HepG2 (cell line): Measurements from ENCODE around the gene VPS4A. TPM values are rescaled to one million over a fixed set of nuclear protein-coding genes. Genes with fewer than 3 reads are reported as not detected.

Source experiments
- HCFC1 ChIP-seq: fragments of 150-350 bp; IDR thresholded peaks from 2 replicates; pipeline ENCODE4 v1.6.1; 2014; ENCODE audit warnings: low read depth, low read length
- MEIS2 ChIP-seq: sonication (generic); formaldehyde crosslinking; IDR thresholded peaks from 2 replicates; pipeline ENCODE4 v1.9.0; 2021; ENCODE audit warnings: mild to moderate bottlenecking, missing genetic modification reagents
- SIN3B ChIP-seq: fragments of 150-350 bp; IDR thresholded peaks from 2 replicates; pipeline ENCODE4 v1.6.1; 2014; ENCODE audit warnings: low read length
- SNAPC2 ChIP-seq: sonication (generic); formaldehyde crosslinking; IDR thresholded peaks from 2 replicates; pipeline ENCODE4 v1.8.1; 2022; ENCODE audit warnings: mild to moderate bottlenecking, missing genetic modification reagents
- SRSF4 ChIP-seq: fragments of 200-400 bp; formaldehyde crosslinking; IDR thresholded peaks from one replicate; pipeline ENCODE4 v1.6.1; 2018; ENCODE audit warnings: mild to moderate bottlenecking, low read depth, low read length, moderate library complexity; ENCODE audit not compliant: poor library complexity, severe bottlenecking
- SRSF9 ChIP-seq: fragments of 200-400 bp; formaldehyde crosslinking; IDR thresholded peaks from 2 replicates; pipeline ENCODE4 v1.6.1; 2018; ENCODE audit warnings: borderline replicate concordance, mild to moderate bottlenecking, low read depth, low read length; ENCODE audit not compliant: insufficient read depth, poor library complexity, severe bottlenecking
- TRAFD1 ChIP-seq: sonication (generic); formaldehyde crosslinking; IDR thresholded peaks from 2 replicates; pipeline ENCODE4 v1.5.1; 2020; ENCODE audit warnings: missing genetic modification reagents, mild to moderate bottlenecking, borderline replicate concordance
- ZBTB25 ChIP-seq: IDR thresholded peaks from 2 replicates; pipeline ENCODE4 v1.6.1; 2018; ENCODE audit warnings: missing genetic modification reagents
- ZKSCAN1 ChIP-seq: fragments of 150-350 bp; IDR thresholded peaks from 2 replicates; pipeline ENCODE4 v1.6.1; 2014; ENCODE audit warnings: low read length
- ZNF12 ChIP-seq: sonication (generic); formaldehyde crosslinking; IDR thresholded peaks from 2 replicates; pipeline ENCODE4 v1.5.0; 2020; ENCODE audit warnings: missing genetic modification reagents
- ZNF224 ChIP-seq: sonication (generic); formaldehyde crosslinking; IDR thresholded peaks from 2 replicates; pipeline ENCODE4 v1.5.0; 2020; ENCODE audit warnings: mild to moderate bottlenecking, missing genetic modification reagents
- ZNF468 ChIP-seq: sonication (generic); formaldehyde crosslinking; IDR thresholded peaks from 2 replicates; pipeline ENCODE4 v1.8.0; 2022; ENCODE audit warnings: mild to moderate bottlenecking, moderate library complexity, missing genetic modification reagents
- ZNF816 ChIP-seq: sonication (generic); formaldehyde crosslinking; IDR thresholded peaks from 2 replicates; pipeline ENCODE4 v1.8.0; 2022; ENCODE audit warnings: missing genetic modification reagents, mild to moderate bottlenecking, borderline replicate concordance
- ZNF879 ChIP-seq: sonication (generic); formaldehyde crosslinking; IDR thresholded peaks from 2 replicates; pipeline ENCODE4 v1.8.1; 2023; ENCODE audit warnings: missing genetic modification reagents
- polyA plus RNA-seq, 8 experiments: library from polyadenylated mRNA; depleted of rRNA in 3 of 8; stranded (reverse) in 7 of 8; unstranded in 1 of 8; fragments of >200 nt; fragmentation: Illumina TruSeq in 4 of 8; extraction: Trizol in 4 of 8; gene quantifications; 2 replicates each; pipeline versions ENCODE4 v1.2.1 to v1.2.3, GENCODE V29; 2011 to 2016; ENCODE audit warnings: low read depth in 4 of 8, missing spikeins in 1 of 8, mixed read lengths in 1 of 8; ENCODE audit not compliant: insufficient read depth in 1 of 8
- total RNA-seq, 5 experiments: library from RNA; depleted of rRNA; stranded (reverse); fragments of >200 nt; fragmentation: Illumina TruSeq; extraction: Trizol; gene quantifications; 2 replicates each; pipeline ENCODE4 v1.2.3, GENCODE V29; 2016; ENCODE audit warnings: low read depth in 1 of 5
- TF ChIP-seq, protein P1 (sequence below): sonication (generic); formaldehyde crosslinking; IDR thresholded peaks from 2 replicates; pipeline ENCODE4 v1.5.1; 2020; ENCODE audit warnings: mild to moderate bottlenecking, missing genetic modification reagents, borderline replicate concordance
- TF ChIP-seq, protein P2 (sequence below): sonication (generic); formaldehyde crosslinking; IDR thresholded peaks from 2 replicates; pipeline ENCODE4 v1.4.0; 2020; ENCODE audit warnings: missing genetic modification reagents
- TF ChIP-seq, protein P3 (sequence below): sonication (generic); formaldehyde crosslinking; IDR thresholded peaks from 2 replicates; pipeline ENCODE4 v1.4.0; 2020; ENCODE audit warnings: mild to moderate bottlenecking, missing genetic modification reagents
- TF ChIP-seq, protein P4 (sequence below): sonication (generic); formaldehyde crosslinking; IDR thresholded peaks from 2 replicates; pipeline ENCODE4 v1.4.0; 2020; ENCODE audit warnings: missing genetic modification reagents

Gene VPS4A
- total and polyA plus RNA-seq, 2 of the 13 experiments (the other 11 are each of a cell fraction or from before 2014, with no cell fraction given), result 13.2 to 27.9 TPM

DNA sequence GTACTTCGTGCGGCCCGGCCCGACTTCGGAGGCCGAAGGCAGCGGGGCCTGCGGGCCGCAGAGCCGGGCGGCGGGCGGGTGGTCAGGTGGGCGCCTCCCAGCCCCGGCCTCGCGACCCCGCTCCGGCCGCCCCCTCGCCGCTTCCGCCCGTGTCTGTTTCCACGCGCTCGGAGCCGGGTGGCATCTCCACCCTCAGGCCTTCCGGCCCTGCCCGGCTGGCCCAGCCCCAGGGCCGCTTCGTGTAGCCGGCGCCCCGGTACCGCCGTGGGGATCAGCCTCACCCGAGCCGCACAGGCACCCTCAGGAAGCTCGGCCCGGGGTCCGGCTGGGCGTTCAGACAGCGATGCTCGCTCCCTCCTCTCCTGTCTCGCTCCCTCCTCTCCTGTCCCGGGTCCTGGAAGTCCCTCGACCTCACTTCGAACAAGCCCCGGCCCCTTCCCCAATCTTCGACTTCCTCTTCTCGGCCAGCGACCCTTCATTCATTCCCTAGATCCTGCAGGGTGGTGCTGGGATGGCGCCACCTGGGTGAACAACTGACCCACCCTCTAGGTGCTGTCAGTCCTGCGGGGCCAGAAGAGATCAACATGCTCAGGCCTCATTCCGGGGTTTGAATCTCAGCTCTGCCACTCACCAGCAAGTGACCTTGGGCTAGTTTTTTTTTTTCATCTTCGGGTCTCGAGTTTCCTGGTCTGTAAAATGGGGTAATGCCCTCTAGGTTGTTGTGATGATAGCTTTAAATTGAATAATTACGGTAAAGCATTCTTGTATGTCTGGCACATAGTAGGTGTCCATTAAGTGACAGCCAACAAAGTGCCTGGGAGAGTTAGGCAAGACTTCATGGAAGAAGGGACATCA, 610 bp downstream of the VPS4A start (continued):
- TF ChIP-seq SRSF4, result no peak
- TF ChIP-seq MEIS2 (CRISPR knock-in tag), result no peak; the same call in 1 of the 2 replicates
- TF ChIP-seq ZNF816 (CRISPR knock-in tag), result no peak
- TF ChIP-seq, protein P1, sequence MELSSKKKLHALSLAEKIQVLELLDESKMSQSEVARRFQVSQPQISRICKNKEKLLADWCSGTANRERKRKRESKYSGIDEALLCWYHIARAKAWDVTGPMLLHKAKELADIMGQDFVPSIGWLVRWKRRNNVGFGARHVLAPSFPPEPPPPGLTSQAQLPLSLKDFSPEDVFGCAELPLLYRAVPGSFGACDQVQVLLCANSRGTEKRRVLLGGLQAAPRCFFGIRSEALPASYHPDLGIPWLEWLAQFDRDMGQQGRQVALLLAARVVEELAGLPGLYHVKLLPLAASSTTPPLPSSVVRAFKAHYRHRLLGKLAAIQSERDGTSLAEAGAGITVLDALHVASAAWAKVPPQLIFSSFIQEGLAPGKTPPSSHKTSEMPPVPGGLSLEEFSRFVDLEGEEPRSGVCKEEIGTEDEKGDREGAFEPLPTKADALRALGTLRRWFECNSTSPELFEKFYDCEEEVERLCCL, result no peak
- TF ChIP-seq, protein P2, sequence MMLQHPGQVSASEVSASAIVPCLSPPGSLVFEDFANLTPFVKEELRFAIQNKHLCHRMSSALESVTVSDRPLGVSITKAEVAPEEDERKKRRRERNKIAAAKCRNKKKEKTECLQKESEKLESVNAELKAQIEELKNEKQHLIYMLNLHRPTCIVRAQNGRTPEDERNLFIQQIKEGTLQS (CRISPR knock-in tag), result no peak
- TF ChIP-seq TRAFD1 (CRISPR knock-in tag), result no peak
- no peak for TF ChIP-seq ZNF879 (CRISPR knock-in tag)
- TF ChIP-seq, protein P3, sequence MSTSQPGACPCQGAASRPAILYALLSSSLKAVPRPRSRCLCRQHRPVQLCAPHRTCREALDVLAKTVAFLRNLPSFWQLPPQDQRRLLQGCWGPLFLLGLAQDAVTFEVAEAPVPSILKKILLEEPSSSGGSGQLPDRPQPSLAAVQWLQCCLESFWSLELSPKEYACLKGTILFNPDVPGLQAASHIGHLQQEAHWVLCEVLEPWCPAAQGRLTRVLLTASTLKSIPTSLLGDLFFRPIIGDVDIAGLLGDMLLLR (CRISPR knock-in tag), result no peak; the same call in 1 of the 2 replicates
- TF ChIP-seq HCFC1, result no peak
- TF ChIP-seq SRSF9, result no peak
- TF ChIP-seq, protein P4, sequence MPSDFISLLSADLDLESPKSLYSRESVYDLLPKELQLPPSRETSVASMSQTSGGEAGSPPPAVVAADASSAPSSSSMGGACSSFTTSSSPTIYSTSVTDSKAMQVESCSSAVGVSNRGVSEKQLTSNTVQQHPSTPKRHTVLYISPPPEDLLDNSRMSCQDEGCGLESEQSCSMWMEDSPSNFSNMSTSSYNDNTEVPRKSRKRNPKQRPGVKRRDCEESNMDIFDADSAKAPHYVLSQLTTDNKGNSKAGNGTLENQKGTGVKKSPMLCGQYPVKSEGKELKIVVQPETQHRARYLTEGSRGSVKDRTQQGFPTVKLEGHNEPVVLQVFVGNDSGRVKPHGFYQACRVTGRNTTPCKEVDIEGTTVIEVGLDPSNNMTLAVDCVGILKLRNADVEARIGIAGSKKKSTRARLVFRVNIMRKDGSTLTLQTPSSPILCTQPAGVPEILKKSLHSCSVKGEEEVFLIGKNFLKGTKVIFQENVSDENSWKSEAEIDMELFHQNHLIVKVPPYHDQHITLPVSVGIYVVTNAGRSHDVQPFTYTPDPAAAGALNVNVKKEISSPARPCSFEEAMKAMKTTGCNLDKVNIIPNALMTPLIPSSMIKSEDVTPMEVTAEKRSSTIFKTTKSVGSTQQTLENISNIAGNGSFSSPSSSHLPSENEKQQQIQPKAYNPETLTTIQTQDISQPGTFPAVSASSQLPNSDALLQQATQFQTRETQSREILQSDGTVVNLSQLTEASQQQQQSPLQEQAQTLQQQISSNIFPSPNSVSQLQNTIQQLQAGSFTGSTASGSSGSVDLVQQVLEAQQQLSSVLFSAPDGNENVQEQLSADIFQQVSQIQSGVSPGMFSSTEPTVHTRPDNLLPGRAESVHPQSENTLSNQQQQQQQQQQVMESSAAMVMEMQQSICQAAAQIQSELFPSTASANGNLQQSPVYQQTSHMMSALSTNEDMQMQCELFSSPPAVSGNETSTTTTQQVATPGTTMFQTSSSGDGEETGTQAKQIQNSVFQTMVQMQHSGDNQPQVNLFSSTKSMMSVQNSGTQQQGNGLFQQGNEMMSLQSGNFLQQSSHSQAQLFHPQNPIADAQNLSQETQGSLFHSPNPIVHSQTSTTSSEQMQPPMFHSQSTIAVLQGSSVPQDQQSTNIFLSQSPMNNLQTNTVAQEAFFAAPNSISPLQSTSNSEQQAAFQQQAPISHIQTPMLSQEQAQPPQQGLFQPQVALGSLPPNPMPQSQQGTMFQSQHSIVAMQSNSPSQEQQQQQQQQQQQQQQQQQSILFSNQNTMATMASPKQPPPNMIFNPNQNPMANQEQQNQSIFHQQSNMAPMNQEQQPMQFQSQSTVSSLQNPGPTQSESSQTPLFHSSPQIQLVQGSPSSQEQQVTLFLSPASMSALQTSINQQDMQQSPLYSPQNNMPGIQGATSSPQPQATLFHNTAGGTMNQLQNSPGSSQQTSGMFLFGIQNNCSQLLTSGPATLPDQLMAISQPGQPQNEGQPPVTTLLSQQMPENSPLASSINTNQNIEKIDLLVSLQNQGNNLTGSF (CRISPR knock-in tag), result peak; percentile 43; the same call in 1 of the 2 replicates
- no peak for TF ChIP-seq ZNF12 (CRISPR knock-in tag)
- TF ChIP-seq ZNF468 (CRISPR knock-in tag), result no peak
- no peak; the same call in 1 of the 2 replicates for TF ChIP-seq ZBTB25 (CRISPR knock-in tag)
- peak; percentile 33; the same call in 1 of the 2 replicates for TF ChIP-seq ZNF224 (CRISPR knock-in tag)
- no peak for TF ChIP-seq SIN3B
- peak; percentile 95 for TF ChIP-seq ZKSCAN1
- no peak; the same call in 1 of the 2 replicates for TF ChIP-seq SNAPC2 (CRISPR knock-in tag)
